ENCODE measurements around the gene PTPN4. TPM values are rescaled to one million over a fixed set of nuclear protein-coding genes. Genes with fewer than 3 reads are reported as not detected.

Gene PTPN4
- total and polyA plus RNA-seq, 11 donors, result 3.6 to 49.0 (median 43.0) TPM

GRCh38 chr2:119769645-119770044 lies 9.9 kb downstream of the PTPN4 start:
- intact Hi-C loops (cut with DNase I), result loop anchor here in 1 of 10 donors (10.0 kb wide), 1 partner anchor 405 kb away; the partner anchor contains the start of genes C2orf76 and DBI

GRCh38 chr2:119771331-119771730 lies 11.6 kb downstream of the PTPN4 start:
- Histone ChIP-seq H3K27ac (peak overlapping the region in 10 of 12 donors; percentile 4 to 61 (median 44)), H3K27me3 (no peaks in the 10 kb centered on the region), H3K36me3 (no peaks in the 10 kb centered on the region), H3K4me1 (peaks cover 0 to 51% (median 0%) of the 10 kb centered on the region in 12 donors), H3K4me3 (peak overlapping the region in 1 of 12 donors; percentile 2), H3K9me3 (peaks cover 0 to 6% (median 0%) of the 10 kb centered on the region in 12 donors)
- peak; percentile 94 to 97 (median 96) for ATAC-seq
- peak in 1 of 5 donors; percentile 35 for DNase-seq
- WGBS, 4 donors, result 39 to 50% (median 45%) methylated on average over 2 of the region's 2 CpGs
- no peak for TF ChIP-seq CTCF (IDR thresholded peaks at IDR 0.05)
- no peak for TF ChIP-seq POLR2A (IDR thresholded peaks at IDR 0.05)
- intact Hi-C loops (cut with DNase I), result no loop called here

More at GRCh38 chr2:119769645-119770044, 9.9 kb downstream of the PTPN4 start:
- Histone ChIP-seq H3K27ac (no peak overlapping the region), H3K4me3 (no peak overlapping the region), H3K36me3 (no peaks in the 10 kb centered on the region), H3K9me3 (peaks cover 0 to 6% (median 0%) of the 10 kb centered on the region in 12 donors), H3K4me1 (peaks cover 0 to 59% (median 0%) of the 10 kb centered on the region in 12 donors), H3K27me3 (no peaks in the 10 kb centered on the region)
- no peak for TF ChIP-seq CTCF (IDR thresholded peaks at IDR 0.05)
- no peak for TF ChIP-seq POLR2A (IDR thresholded peaks at IDR 0.05)
- 94 to 98% (median 97%) methylated on average over 3 of the region's 3 CpGs for WGBS, 4 donors
- ATAC-seq (no peak), DNase-seq (no peak)

GRCh38 chr2:119772128-119772527 lies 12.4 kb downstream of the PTPN4 start:
- ATAC-seq (no peak), DNase-seq (no peak)
- peak overlapping the region in 4 of 12 donors; percentile 17 to 52 (median 28) for H3K27ac ChIP-seq
- no peak for TF ChIP-seq POLR2A (IDR thresholded peaks at IDR 0.05)
- TF ChIP-seq CTCF (IDR thresholded peaks at IDR 0.05), result no peak
- no peaks in the 10 kb centered on the region for H3K36me3 ChIP-seq
- peaks cover 0 to 6% (median 0%) of the 10 kb centered on the region in 12 donors for H3K9me3 ChIP-seq
- no peaks in the 10 kb centered on the region for H3K27me3 ChIP-seq
- intact Hi-C loops (cut with DNase I), result no loop called here
- peaks cover 0 to 50% (median 0%) of the 10 kb centered on the region in 12 donors for H3K4me1 ChIP-seq
- 62 to 71% (median 66%) methylated on average over 2 of the region's 2 CpGs for WGBS, 4 donors
- H3K4me3 ChIP-seq, result no peak overlapping the region

GRCh38 chr2:119772767-119773166 lies 13.0 kb downstream of the PTPN4 start:
- TF ChIP-seq CTCF (IDR thresholded peaks at IDR 0.05) (no peak), POLR2A (IDR thresholded peaks at IDR 0.05) (no peak)
- intact Hi-C loops (cut with DNase I), result no loop called here
- Histone ChIP-seq H3K4me1 (peaks cover 0 to 50% (median 0%) of the 10 kb centered on the region in 12 donors), H3K27ac (no peak overlapping the region), H3K9me3 (peaks cover 0 to 6% (median 0%) of the 10 kb centered on the region in 12 donors), H3K36me3 (no peaks in the 10 kb centered on the region), H3K4me3 (no peak overlapping the region), H3K27me3 (no peaks in the 10 kb centered on the region)
- ATAC-seq (no peak), DNase-seq (no peak)
- 92 to 99% (median 95%) methylated on average over 4 of the region's 4 CpGs for WGBS, 4 donors
